Left cardiac atrium (tissue), 4 donors: ENCODE data around the gene SLC2A4. TPM values are rescaled to one million over a fixed set of nuclear protein-coding genes. Genes with fewer than 3 reads are reported as not detected.

Source experiments
- ATAC-seq, 2 donors: fragments of 200-7000 bp; cut with Tn5 transposase; one replicate each; pipeline ENCODE4 v1.9.1; 2020; ENCODE audit warnings: mild to moderate bottlenecking in 2 of 2, moderate library complexity in 2 of 2
- DNase-seq: peaks from one replicate; pipeline ENCODE4 v3.0.0-alpha.2; 2020
- intact Hi-C, 2 donors: fragments of 100-400 bp; cut with DNase I; formaldehyde crosslinking; loops; one replicate each; pipeline versions ENCODE4 v1.14.1 to v1.15.1; 2022 to 2023
- total RNA-seq, 2 donors: library from RNA; stranded (reverse); fragmentation: NEBNext Ultra II Directional; extraction: Animal tissue kit (Norgen Biotek cat#: 25700); gene quantifications; one replicate each; pipeline ENCODE4 v1.2.1, GENCODE V29; 2021
- donor health status: DM: no; HTN: yes; CAD: no.
- donor health status: DM: no; HTN: yes; CAD: no; lungs with severe emphysema.
- donor health status: DM: yes; HTN: yes; CAD: no.
- donor health status: Dilated cardiomyopathy.

SLC2A4 gene
- total RNA-seq, 2 donors from 2014 or later: 79.1 to 87.6 TPM

DNA sequence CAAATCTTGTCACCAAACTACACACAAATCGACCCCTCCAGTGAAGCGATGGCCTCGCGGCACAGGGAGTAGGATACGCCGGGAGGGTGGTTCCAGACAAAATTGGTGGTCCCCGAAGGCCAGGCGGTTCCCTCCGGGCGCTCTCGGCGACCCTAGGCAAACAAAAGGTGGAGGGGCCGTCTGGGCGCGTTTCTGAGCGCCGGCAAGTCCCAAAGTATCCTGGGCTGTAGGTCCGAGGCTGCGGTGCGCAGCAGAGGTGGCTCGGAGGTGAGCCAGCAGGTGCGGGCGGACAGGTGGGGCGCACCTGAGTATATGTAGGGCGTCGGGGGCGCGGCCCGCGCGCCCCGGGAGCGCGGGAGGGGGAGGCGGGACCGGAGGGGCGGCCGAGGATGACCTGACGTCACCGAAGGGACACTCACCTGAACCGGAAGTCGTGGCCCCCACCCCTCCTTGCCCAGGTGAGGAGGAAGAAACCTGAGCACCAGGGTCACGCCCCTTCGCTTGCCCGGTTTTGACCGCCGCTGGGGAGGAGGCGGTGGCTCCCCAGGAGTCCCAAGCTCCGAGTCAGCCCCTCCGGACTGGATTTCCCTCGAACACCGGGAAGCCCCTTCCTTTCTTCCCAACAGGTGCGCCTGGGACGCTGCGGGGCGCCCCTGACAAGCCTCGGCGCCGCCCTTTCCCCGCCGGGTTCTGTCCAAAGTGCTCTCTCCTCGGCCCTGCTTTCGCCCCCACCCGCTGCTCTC, 19.2 kb upstream of the SLC2A4 start, which contains the start of gene CLDN7:
Gene CLDN7, minus strand, starts transcription at position 287 of the 743 bp plus-strand sequence. CDS start 435 bp downstream, outside the sequence.
- no peak for ATAC-seq
- intact Hi-C loops: no loop called here

DNA sequence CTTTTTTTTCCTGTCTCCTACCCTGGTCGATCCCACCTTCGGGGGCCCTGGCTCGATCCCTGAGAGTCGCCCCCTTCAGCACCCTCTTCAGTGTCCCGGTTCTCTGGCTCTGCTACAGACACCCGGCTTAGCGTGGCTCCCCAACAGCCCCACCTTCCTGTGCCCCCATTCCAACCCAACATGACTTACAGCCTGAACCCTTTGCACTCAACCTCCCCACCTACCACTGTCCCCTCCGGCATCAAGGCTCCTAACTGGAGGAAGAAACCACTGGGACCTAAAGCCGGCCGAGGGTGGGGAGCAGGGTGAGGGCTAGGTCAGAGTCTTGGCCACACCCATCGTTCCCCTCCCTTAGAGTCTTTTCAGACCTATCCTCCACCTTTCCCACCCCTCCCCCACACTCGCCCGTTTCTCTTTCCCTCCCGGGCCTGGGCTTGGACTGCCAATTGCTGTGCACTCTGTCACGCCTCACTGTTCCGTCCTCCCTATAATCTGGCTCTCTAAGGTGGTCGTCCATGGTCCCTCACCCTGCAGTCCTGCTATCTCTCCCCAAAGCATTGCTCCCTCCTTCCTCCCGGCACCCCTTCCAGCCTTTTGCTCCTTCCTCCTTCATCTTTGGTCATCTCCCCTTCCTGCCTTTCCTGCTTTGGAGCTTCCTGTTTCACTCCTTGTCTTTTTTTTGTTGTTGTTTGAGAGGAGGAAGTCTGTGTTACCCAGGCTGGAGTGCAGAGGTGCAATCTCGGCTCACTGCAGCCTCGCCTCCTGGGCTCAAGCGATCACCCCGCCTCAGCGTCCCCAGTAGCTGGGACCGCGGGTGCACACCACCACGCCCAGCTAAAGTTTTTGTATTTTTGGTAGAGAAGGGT, 18.4 kb upstream of the SLC2A4 start:
- intact Hi-C loops: no loop called here
- ATAC-seq (peak in 1 of 2 donors; percentile 15), DNase-seq (no peak)

More for the DNA sequence above, 19.2 kb upstream of the SLC2A4 start, which contains the start of gene CLDN7:
- DNase-seq: no peak

DNA sequence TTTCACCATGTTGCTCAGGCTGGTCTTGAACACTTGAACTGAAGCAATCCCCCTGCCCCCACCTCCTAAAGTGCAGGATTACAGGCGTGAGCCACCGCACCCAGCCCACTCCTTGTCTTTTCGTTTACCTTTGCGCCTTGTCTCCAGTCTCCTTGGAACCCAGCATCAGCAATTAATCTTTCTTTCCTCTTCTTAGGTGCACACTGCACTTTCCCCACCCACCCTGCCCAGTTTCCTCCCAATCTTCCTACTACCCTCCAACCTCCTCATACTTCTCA, 17.8 kb upstream of the SLC2A4 start:
- no peak for DNase-seq
- no peak for ATAC-seq
- intact Hi-C loops: no loop called here

DNA sequence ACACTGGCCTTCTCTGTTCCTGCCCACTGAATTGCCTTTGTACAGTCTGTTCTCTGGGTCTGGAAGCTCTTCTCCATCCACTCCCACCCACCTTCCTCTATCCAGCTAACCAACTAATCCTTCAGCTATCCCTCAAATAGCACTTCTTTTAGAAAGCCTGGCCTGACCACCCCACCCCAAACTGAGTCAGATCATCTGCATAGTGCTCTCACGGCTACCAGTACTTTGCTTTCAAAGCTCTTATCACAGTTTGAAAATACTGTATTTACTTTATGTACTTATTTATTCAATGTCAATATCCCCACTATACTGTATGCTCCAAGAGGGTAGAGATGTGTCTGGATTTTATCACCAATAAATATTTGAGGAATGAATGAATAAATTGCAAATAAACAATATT, 14.7 kb upstream of the SLC2A4 start:
- intact Hi-C loops: no loop called here
- ATAC-seq: no peak
- no peak for DNase-seq

DNA sequence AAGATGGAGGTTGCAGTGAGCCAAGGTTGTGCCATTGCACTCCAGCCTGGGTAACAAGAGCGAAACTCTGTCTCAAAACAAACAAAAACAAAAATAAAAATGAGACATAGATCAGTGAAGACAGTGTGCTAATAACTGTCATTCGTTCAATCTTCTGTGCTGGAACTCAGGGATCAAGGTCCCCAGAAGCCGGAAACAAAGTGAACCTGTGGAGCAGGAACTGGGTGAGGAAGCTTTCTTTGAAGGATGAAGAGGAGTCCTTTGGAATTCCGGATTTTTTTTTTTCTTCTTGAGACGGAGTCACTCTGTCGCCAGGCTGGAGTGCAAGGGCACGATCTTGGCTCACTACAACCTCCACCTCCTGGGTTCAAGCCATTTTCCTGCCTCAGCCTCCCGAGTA, 2.1 kb upstream of the SLC2A4 start:
- intact Hi-C loops: no loop called here
- ATAC-seq (no peak), DNase-seq (no peak)

DNA sequence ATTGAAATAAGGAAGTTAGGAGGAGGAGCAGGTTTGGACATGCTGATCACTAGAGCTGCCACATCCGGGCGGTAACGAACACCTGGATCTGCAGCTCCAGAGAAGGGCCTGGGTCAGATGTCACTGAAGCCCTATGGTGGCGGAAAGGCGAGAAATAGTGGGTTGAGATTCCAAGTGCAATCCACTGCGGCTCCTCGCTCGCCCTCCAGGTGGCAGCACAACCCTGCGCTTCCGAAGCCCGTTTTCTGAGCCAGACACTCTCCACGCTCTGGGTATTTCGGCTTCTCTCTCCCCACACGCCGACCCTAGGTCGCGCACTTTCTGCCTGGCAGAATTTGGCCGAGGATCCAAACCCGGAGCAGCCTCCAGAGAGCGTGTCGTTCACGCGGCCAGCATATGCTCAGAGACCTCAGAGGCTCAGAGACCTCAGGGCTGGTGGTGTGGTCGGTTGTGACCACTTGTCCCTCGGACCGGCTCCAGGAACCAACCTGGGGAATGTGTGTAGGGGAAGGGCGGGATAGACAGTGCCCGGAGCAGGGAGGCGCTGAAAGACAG, 922 bp upstream of the SLC2A4 start:
- peak; percentile 85 for DNase-seq
- ATAC-seq: peak; percentile 64 to 82
- intact Hi-C loops: loop anchor here (1.0 to 5.0 kb wide), 3 partner anchors 16 to 67 kb away; no protein-coding TSS in a partner anchor

DNA sequence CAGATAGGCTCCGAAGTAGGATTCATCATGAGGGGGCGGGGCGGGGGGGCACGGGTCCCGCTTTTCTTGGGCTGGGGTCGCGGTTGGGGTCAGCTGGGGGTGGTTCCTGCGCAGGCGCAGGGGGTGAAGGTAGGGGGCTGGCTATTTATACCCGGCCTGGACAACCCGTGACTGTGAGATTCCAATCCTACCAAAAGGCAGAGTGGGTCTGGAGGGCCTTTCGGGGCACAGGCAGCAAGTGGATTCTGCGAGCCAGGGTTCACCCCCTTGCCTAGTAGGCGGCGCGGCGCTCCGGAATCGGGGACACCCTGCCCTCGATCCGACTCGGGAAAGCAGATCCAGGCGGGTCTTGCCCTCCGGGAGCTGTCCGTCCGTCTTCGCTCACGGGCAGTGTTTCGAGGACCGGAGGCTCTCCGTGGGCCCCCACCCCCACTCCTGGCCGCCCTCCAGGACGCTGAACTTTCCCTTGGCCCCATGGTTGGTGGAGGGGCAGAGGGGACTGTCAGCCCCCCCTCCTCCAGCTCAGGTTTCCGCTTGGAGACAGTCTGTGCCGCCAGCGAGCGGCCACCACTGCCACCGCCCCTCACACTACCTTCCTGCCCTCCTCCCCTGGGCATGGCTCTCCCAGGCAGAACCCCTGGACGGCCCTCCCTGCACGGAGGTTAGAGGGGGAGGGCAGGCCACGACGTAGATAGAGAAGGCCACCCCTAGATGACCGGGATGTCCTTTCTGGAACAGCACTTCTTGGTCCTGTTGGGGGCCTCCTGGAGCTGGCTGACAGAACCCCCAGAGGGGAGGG, 634 bp downstream of the SLC2A4 start:
- ATAC-seq: peak; percentile 43 to 45
- intact Hi-C loops: loop anchor here (2.0 to 5.0 kb wide), 2 partner anchors 15 to 65 kb away; no protein-coding TSS in a partner anchor
- DNase-seq: peak; percentile 73

DNA sequence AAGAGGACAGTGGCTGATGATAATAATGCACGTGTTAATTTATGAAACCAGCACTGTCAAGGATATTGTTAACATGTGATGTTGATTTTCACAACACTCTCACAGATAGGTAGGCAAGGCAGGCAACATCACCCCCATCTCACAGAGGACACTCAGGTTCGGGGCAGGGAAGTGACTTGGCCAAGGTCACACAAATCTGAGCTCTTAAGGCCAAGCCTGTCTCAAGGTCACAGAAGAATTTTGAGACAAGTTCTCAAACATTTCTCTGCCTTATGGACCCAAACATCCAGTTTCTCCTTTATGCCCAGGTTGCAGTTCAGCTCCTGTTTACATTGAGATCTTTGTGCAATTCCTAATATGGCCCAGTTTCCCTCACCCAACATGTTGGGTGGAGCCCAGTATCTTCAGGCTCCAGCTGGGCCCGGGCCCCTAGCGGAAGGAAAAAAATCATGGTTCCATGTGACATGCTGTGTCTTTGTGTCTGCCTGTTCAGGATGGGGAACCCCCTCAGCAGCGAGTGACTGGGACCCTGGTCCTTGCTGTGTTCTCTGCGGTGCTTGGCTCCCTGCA, 1.3 kb downstream of the SLC2A4 start:
- intact Hi-C loops: loop anchor here in 1 of 2 donors (5.0 kb wide), 1 partner anchor 64 kb away; no protein-coding TSS in a partner anchor
- DNase-seq (no peak), ATAC-seq (no peak)

DNA sequence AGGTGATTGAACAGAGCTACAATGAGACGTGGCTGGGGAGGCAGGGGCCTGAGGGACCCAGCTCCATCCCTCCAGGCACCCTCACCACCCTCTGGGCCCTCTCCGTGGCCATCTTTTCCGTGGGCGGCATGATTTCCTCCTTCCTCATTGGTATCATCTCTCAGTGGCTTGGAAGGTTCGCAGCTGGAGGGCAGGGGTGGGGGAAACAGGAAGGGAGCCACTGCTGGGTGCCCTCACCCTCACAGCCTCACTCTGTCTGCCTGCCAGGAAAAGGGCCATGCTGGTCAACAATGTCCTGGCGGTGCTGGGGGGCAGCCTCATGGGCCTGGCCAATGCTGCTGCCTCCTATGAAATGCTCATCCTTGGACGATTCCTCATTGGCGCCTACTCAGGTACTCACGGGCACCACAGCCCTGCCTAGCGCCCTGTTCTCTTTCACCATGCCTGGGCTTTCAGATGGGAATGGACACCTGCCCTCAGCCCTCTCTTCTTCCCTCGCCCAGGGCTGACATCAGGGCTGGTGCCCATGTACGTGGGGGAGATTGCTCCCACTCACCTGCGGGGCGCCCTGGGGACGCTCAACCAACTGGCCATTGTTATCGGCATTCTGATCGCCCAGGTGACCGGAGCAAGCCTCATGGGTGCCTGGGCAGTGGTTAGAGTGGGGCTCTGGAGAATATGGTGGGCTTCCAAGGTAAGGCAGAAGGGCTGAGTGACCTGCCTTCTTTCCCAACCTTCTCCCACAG, 2.1 kb downstream of the SLC2A4 start:
- ATAC-seq: no peak
- intact Hi-C loops: loop anchor here in 1 of 2 donors (5.0 kb wide), 1 partner anchor 64 kb away; no protein-coding TSS in a partner anchor

DNA sequence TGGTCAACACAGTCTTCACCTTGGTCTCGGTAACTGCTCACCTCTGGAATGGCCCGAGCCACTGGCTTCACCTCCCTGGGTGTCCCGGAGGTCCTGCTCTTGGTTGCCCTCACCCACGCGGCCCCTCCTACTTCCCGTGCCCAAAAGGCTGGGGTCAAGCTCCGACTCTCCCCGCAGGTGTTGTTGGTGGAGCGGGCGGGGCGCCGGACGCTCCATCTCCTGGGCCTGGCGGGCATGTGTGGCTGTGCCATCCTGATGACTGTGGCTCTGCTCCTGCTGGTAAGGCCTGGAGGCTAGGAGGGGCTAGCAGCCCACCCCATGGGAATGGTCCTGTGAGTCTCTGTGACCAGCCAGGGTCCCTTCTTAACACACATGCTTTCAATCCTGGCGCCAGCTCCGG, 3.4 kb downstream of the SLC2A4 start:
- DNase-seq (no peak), ATAC-seq (no peak)
- intact Hi-C loops: loop anchor here in 1 of 2 donors (5.0 kb wide), 1 partner anchor 62 kb away; no protein-coding TSS in a partner anchor

More for the DNA sequence above, 2.1 kb downstream of the SLC2A4 start:
- DNase-seq: no peak

DNA sequence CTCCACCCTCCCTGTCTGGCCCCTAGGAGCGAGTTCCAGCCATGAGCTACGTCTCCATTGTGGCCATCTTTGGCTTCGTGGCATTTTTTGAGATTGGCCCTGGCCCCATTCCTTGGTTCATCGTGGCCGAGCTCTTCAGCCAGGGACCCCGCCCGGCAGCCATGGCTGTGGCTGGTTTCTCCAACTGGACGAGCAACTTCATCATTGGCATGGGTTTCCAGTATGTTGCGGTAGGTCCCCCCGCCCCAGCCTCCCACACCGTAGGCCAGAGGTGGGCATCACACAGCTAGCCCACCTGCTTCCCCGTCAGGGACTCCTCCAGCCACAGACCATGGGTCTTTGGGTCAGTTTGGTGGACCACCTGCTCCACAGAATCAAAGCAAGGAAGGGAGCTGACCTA, 4.2 kb downstream of the SLC2A4 start:
- ATAC-seq: no peak
- DNase-seq: no peak
- intact Hi-C loops: no loop called here

DNA sequence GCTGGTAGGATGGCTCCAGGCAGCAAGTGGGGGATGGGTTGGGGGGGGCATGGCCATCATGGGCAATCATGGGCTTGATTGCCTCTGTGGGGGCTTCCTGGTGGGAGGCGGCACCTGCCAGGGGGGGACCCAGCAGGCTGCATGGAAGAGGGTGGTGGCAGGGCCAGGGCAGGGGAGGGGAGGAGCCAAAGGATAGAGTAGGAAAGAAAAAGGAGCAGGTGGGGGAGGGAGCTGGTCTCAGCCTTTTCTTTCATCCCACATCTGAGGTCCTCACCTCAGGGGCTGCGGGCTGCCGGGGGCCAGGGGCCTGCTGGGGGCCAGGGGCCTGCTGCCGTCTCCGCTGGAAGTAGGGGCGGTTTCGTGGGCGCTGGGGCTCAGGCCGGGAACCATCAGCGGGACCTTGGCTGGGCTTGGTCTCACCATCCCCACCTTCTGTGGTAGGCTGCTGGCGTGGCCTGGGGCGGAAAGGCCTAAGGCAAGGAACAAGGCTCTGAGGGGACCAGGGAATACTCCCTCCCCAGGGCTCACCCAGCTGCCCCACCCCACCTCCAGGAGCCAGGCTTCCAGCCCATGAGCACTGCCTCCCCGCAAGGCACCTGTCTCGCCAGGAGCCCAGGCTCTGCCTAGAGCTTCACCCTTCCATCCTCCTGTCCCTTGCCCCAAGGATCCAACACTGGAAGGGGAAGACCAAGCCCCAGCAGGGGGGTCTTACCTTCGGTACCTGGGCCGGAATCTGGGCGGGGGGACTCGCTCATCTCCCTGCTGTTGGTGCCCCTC, 7.9 kb downstream of the SLC2A4 start:
- peak in 1 of 2 donors; percentile 1 for ATAC-seq
- intact Hi-C loops: no loop called here
- no peak for DNase-seq

DNA sequence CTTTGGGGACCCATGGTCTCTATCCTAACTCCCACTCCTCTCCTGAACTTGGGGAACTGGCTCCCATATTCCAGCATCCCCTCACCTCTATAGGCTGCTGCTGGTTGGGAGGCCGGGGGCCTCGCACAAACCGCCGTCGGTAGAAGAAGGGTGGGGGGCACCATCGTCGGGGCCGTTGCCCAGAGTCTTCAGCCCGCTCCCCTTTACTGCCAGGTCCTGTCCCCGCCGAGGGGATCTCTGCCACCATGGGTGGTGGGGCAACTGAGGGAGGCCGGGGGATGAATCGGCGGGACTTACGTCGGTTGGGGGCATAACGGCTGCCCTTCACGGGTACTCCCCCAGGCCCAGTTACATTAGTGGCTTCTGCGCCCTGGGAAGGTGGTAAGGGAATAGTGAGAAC, 8.6 kb downstream of the SLC2A4 start:
- DNase-seq (no peak), ATAC-seq (no peak)
- intact Hi-C loops: no loop called here

DNA sequence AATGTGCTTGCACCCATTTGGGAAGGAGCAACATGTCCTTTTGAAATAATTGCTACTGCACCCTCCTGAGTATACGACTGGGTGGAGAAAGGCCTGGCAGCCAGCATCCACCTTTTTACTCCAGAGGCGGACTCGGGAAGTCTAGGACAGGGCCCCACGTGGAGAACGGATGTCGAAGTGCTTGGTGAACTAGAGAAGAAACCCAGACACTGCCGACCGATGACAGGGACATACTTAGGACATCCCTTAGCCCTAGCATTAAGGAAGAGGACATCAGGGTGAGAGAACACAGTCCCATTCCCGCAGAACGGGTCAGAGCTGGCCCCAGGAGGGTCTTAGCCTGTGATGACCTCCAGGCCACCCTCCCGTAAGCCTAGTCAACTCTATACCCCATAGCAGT, 9.2 kb downstream of the SLC2A4 start:
- intact Hi-C loops: no loop called here
- ATAC-seq (no peak), DNase-seq (no peak)

DNA sequence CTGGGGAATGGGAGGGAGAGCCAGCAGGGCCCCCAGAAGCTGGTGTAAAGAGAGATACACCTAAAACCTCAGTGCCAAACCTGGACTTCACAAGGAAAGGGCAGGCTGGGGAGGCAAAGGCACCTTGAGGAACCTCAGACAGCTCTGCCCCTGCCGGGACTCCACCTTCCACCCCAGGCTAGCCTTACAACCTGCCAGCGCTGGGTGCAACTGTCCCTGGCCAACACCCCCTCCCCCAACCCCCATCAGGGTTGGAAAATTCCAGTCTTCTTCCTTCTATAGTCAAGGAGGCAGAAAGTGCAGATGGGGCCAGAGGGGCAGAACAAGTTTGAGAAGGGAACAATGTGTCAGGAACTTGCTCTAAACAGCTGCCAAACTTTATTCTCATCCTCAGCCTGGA, 10.7 kb downstream of the SLC2A4 start:
- intact Hi-C loops: no loop called here
- ATAC-seq (no peak), DNase-seq (no peak)

DNA sequence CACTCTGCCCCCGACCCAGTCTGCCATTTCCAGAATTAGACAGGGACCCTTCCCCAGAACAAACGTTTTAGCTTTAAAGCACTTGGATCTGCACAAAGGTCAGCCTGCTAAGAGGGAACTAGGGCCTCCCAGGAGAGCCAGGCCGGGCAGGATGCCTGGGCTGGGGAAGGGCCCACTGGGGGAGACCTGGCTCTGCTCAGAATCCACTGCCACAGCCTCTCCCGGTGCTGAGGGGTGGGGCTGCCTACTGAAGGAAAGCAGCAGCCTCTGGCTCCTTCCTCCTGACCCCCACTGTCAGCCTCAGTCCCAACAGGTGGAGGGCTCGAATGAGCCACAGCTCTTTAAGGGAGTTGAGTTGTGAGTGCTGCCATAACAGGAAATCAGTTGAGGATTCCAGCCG, 11.2 kb downstream of the SLC2A4 start:
- DNase-seq (no peak), ATAC-seq (peak; percentile 1 to 27)
- intact Hi-C loops: no loop called here

DNA sequence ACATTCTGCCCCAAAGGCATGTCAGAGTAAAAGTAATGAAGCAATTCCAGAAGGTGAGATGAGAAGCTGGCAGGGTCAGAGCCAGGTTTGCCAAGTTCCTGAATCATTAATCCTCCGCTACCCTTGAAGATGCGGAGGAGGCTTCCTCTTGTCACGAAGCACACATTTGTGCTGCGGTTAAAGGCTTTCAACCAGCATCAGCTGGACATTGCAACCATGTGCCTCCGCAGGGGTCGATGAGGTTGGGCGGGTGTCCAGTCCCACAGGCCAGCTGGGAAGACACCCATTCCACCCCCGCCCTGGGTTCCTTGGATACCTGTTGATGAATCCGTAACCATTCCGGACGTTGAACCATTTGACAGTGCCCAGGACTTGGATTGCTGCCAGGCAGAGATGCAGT, 11.6 kb downstream of the SLC2A4 start:
- ATAC-seq: peak in 1 of 2 donors; percentile 15
- intact Hi-C loops: no loop called here
- no peak for DNase-seq
